A549 treated with CORT108297 at 1 μM for 4 hours (cell line): Measurements from ENCODE around the gene FAM20B. TPM values are rescaled to one million over a fixed set of nuclear protein-coding genes. Genes with fewer than 3 reads are reported as not detected.

Source experiments
- total RNA-seq: library from RNA; stranded (reverse); fragments of 200-300 nt; extraction: Qiagen RNA extraction; gene quantifications from 5 replicates; pipeline ENCODE4 v1.2.3, GENCODE V29; 2022

FAM20B gene
- 16.9 to 21.4 TPM (median 18.9 TPM) in 5 replicates for total RNA-seq

GRCh38 chr1:179025125-179025974 lies at the start of gene FAM20B:
TSS of gene FAM20B (plus strand) at chr1:179025894. CDS start at chr1:179043848, 17,954 bp downstream.

GRCh38 chr1:179081687-179082332 lies 56.1 kb downstream of the FAM20B start, which contains the start of gene TOR3A:
TSS of gene TOR3A (plus strand) at chr1:179082070. CDS start at chr1:179082129, 59 bp downstream.

Other genes starting within 250 kb of the FAM20B start
- 0.09 TPM in 1 of 5 replicates, not detected in the others for gene ANGPTL1, start 154.8 kb upstream of the FAM20B start, total RNA-seq
- gene TOR3A, start 56.2 kb downstream of the FAM20B start, total RNA-seq, result 37.3 to 44.9 TPM (median 43.8 TPM) in 5 replicates
- 14.9 to 20.8 TPM (median 17.0 TPM) in 5 replicates for gene ABL2, start 203.8 kb downstream of the FAM20B start, total RNA-seq